Right kidney (tissue), 1 donor: ENCODE measurements around the gene LARGE1.

ENCODE experiments used
- DNase-seq: peaks from one replicate; pipeline ENCODE4 v3.0.0-alpha.2; 2016

LARGE1 gene

GRCh38 chr22:33303099-33303498 is 617.2 kb downstream of the LARGE1 start:
- no peak for DNase-seq

GRCh38 chr22:33302549-33302948 is 617.7 kb downstream of the LARGE1 start:
- no peak for DNase-seq

DNA sequence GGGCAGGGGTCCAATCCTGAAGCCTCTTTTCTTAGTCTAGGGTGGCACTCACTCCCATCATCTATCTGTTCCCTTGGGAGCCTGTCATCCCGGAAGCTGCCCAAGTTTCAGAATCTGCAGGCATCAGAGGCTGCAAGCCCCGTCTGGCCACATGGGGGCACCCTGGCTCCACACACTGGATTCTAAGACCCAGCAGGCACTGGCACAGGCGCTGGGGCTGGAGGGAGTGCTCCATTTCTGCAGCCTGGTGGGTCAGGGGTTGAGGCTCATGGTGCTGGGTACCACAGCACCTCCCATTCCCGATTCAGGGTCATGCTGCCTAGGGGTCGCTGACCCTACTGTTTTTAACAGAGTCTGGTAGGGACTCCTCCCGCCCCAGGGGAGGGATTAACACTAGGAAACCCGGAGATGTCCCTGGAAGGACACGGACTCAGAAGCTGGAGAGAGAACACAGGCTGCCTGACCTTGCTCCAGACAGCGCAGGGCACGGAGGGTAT is 618.2 kb downstream of the LARGE1 start:
- peak; percentile 76 for DNase-seq

DNA sequence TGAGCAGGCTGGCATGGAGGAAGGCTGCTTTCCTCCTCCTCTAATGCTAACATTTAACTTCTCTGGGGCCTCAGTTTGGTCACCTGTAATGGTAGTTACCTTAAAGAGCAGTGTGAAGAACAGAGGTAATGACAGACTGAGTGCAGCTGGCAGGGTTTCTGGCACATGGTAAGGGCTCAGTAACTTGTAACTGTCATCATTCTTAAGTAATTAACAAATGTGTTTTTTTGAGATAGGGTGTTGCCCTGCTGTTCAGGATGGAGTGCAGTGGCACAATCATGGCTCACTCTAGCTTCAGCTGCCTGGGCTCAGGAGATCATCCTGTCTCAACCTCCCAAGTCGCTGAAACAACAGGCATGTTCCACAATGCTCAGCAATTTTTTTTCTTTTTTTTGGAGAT is 620.1 kb downstream of the LARGE1 start:
- DNase-seq: no peak

GRCh38 chr22:33299245-33299956 is 620.9 kb downstream of the LARGE1 start:
- peak; percentile 29 for DNase-seq

GRCh38 chr22:33296941-33297340 is 623.3 kb downstream of the LARGE1 start:
- no peak for DNase-seq

DNA sequence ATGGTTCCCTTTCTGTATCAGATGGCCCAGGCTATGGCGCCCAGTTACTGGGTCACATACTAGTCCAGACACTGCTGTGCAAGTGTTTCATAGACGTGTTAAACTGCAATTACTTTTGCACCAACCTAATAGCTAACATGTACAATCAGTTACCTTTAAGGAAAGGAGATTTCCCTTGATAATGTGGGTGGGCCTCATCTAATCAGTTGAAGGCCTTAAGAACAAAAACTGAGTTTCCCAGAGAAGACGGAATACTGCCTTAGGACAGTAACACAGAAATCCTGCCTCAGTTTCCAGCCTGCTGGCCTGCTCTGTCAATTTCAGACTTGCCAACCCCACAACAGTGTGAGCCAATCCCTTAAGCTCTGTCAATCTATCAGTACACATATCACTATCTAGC is 632.2 kb downstream of the LARGE1 start:
- no peak for DNase-seq

GRCh38 chr22:33275073-33275443 is 645.2 kb downstream of the LARGE1 start:
- no peak for DNase-seq

- no peak for DNase-seq
Observed at GRCh38 chr22:33274214-33275072, 645.8 kb downstream of the LARGE1 start.

GRCh38 chr22:33272871-33273270 is 647.4 kb downstream of the LARGE1 start:
- no peak for DNase-seq

GRCh38 chr22:33272180-33272579 is 648.1 kb downstream of the LARGE1 start:
- no peak for DNase-seq

- no peak for DNase-seq
Observed at GRCh38 chr22:33271390-33272161, 648.7 kb downstream of the LARGE1 start.

GRCh38 chr22:33270596-33270995 is 649.7 kb downstream of the LARGE1 start:
- no peak for DNase-seq

GRCh38 chr22:33261699-33262098 is 658.6 kb downstream of the LARGE1 start:
- no peak for DNase-seq

- no peak for DNase-seq
Observed at GRCh38 chr22:33260498-33260897, 659.8 kb downstream of the LARGE1 start.

GRCh38 chr22:33255791-33256190 is 664.5 kb downstream of the LARGE1 start:
- no peak for DNase-seq

DNA sequence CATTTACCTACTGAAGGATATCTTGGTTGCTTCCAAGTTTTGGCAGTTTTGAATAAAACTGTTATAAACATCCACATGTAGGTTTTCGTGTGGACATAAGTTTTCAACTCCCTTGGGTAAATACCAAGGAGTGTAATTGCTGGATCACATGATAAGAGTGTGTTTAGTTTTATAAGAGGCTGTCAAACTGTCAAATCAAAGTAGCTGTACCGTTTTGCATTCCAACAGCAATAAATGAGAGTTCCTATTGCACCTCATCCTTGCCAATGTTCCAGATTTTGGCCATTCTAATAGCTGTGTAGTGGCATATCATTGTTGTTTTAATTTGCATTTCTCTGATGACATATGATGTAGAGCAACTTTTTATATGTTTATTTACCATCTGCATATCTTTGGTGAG is 671.3 kb downstream of the LARGE1 start:
- DNase-seq: no peak

DNA sequence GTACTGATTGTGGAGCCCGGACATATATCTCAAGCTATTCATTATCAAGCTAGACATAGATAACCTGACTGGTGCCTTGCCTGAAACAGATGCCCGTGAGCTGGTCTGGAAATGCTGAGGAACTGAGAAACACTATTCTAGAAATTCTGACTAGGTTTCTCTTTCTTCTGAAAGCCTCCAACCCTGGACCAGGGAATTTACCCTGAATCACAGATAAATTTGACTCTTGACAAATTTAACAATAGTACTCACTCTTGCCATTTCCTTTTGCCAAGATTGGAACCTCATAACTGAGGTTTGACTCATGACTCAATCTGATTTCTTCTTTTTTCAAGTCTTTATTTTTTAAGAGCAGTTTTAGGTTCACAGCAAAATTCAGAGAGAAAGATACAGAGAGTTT is 672.5 kb downstream of the LARGE1 start:
- no peak for DNase-seq

GRCh38 chr22:33242078-33242477 is 678.2 kb downstream of the LARGE1 start:
- DNase-seq: no peak

- no peak for DNase-seq
Observed at GRCh38 chr22:33240888-33241475, 679.3 kb downstream of the LARGE1 start.

GRCh38 chr22:33232071-33232470 is 688.2 kb downstream of the LARGE1 start:
- no peak for DNase-seq

- no peak for DNase-seq
Observed at GRCh38 chr22:33227791-33228190, 692.5 kb downstream of the LARGE1 start.
